Measurements from ENCODE around the gene LEKR1.

DNA sequence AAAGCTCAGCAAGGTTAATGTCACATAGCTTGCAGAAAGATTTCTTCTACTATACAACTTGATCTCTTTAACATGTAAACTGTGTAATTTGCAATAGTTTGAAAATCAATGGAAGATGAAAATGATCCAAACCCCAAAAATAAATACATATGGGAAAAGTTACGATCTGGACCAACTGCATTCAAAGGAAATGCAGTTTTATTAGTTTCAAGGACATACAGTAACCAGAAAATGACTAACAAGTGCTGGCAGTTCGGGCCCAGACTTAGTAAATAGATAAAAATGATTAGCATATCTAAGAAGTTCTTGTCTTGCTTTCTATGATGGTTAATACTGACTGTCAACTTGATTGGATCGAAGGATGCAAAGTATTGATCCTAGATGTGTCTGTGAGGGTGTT lies 37.3 kb upstream of the LEKR1 start:
- TF ChIP-seq SIN3A (IDR thresholded peaks at IDR 0.05; ENCODE audit: borderline replicate concordance, insufficient read depth, low read length): no peak
- TF ChIP-seq, protein P1, sequence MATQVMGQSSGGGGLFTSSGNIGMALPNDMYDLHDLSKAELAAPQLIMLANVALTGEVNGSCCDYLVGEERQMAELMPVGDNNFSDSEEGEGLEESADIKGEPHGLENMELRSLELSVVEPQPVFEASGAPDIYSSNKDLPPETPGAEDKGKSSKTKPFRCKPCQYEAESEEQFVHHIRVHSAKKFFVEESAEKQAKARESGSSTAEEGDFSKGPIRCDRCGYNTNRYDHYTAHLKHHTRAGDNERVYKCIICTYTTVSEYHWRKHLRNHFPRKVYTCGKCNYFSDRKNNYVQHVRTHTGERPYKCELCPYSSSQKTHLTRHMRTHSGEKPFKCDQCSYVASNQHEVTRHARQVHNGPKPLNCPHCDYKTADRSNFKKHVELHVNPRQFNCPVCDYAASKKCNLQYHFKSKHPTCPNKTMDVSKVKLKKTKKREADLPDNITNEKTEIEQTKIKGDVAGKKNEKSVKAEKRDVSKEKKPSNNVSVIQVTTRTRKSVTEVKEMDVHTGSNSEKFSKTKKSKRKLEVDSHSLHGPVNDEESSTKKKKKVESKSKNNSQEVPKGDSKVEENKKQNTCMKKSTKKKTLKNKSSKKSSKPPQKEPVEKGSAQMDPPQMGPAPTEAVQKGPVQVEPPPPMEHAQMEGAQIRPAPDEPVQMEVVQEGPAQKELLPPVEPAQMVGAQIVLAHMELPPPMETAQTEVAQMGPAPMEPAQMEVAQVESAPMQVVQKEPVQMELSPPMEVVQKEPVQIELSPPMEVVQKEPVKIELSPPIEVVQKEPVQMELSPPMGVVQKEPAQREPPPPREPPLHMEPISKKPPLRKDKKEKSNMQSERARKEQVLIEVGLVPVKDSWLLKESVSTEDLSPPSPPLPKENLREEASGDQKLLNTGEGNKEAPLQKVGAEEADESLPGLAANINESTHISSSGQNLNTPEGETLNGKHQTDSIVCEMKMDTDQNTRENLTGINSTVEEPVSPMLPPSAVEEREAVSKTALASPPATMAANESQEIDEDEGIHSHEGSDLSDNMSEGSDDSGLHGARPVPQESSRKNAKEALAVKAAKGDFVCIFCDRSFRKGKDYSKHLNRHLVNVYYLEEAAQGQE (IDR thresholded peaks at IDR 0.05; ENCODE audit: insufficient read depth in 1 of 2, low read depth in 2 of 2, low read length in 2 of 2): no peak

Measured in PFSK-1 (cell line).